Measurements from ENCODE around the gene TAF7. TPM values are rescaled to one million over a fixed set of nuclear protein-coding genes. Genes with fewer than 3 reads are reported as not detected.

TAF7 gene
- total and polyA plus RNA-seq, 9 of the 15 experiments (the other 6 are each of a cell fraction or from before 2014, with no cell fraction given) = 51.6 to 116 (median 73.3) TPM

DNA sequence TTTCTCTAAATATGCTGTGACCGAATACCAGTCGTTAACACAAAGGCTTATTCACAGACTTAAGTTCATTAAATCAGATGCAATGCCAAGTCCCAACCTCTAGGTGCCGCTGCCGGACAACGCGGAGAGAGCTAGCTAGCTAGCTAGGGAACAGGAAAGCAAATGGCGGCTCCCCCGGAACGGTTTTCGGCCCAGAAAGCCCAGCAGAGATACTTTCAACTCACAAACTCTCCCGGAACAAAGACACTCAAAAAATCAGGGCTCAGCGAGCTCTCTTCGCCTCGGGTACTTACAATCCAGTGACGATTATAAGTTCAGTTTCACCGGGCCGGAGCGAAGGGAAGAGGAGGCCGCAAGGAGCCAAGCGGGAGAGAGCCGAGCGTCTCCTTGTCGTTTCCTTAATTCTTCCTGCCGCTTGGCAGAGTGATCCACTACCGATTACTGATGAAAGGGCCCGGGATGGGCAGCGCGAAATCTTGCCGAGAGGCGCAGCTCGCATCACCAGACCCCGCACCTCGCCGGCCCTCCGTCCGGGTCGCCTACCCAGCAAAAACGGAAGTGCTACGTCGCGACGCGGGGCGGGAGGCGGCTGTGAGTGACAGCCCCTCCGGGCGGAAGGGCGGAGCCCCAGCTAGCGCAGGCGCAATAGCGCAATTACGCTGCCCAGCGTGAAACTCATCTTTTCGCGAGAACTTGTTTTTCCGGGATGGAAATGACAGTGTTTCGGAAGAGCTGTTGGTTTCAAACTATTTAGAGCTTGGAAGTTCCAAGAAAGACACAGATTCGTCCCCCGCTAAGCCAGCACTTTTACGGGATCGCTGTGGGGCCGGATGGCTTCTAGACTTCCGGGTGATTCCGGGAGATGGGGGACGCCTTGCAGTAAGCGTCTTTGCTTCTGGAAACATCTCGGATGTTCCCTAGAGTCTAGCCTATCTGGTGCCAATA lies at the start of gene TAF7 (continued):
- TF ChIP-seq ZNF398 (CRISPR knock-in tag; IDR thresholded peaks at IDR 0.05) = no peak
- peak; percentile 33; the same call in 1 of the 2 replicates for TF ChIP-seq LEF1 (IDR thresholded peaks at IDR 0.05)
- 0 out of 2 replicates have a peak, but pooled peaks have one; percentile 36 for TF ChIP-seq ZNF24 (IDR thresholded peaks at IDR 0.05)
- peak; percentile 89 for TF ChIP-seq ETV5 (CRISPR knock-in tag; IDR thresholded peaks at IDR 0.05; ENCODE audit: low read depth)
- TF ChIP-seq GTF2A2 (tag; IDR thresholded peaks at IDR 0.05) = 0 out of 2 replicates have a peak, but pooled peaks have one; percentile 39
- TF ChIP-seq, protein P1, sequence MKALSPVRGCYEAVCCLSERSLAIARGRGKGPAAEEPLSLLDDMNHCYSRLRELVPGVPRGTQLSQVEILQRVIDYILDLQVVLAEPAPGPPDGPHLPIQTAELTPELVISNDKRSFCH (CRISPR knock-in tag; IDR thresholded peaks at IDR 0.05) = no peak
- TF ChIP-seq, protein P1 (tag; IDR thresholded peaks at IDR 0.05) = no peak
- peak; percentile 69; the same call in 1 of the 2 replicates for TF ChIP-seq ZNF644 (tag; IDR thresholded peaks at IDR 0.05; ENCODE audit: low read depth)
- TF ChIP-seq TAF7 (tag; IDR thresholded peaks at IDR 0.05) = no peak
- peak; percentile 88; the same call in 1 of the 2 replicates for TF ChIP-seq KAT8 (IDR thresholded peaks at IDR 0.05; ENCODE audit: low read depth)
- no peak for TF ChIP-seq ZSCAN29 (IDR thresholded peaks at IDR 0.05)
- no peak for TF ChIP-seq ZBTB7A (IDR thresholded peaks at IDR 0.05; ENCODE audit: borderline replicate concordance, control insufficient read depth, low read depth, low read length)
- TF ChIP-seq HLTF (IDR thresholded peaks at IDR 0.05) = peak; percentile 67; the same call in 1 of the 2 replicates
- no peak for TF ChIP-seq ZNF3 (CRISPR knock-in tag; IDR thresholded peaks at IDR 0.05)
- TF ChIP-seq, protein P2, sequence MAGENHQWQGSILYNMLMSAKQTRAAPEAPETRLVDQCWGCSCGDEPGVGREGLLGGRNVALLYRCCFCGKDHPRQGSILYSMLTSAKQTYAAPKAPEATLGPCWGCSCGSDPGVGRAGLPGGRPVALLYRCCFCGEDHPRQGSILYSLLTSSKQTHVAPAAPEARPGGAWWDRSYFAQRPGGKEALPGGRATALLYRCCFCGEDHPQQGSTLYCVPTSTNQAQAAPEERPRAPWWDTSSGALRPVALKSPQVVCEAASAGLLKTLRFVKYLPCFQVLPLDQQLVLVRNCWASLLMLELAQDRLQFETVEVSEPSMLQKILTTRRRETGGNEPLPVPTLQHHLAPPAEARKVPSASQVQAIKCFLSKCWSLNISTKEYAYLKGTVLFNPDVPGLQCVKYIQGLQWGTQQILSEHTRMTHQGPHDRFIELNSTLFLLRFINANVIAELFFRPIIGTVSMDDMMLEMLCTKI (IDR thresholded peaks at IDR 0.05; ENCODE audit: partially characterized antibody) = no peak
- TF ChIP-seq BRD4 (IDR thresholded peaks at IDR 0.05) = peak; percentile 95
- TF ChIP-seq HMGN3 (IDR thresholded peaks at IDR 0.05; ENCODE audit: borderline replicate concordance, extremely low read depth, insufficient read length, low read depth, low read length) = peak; percentile 69
- TF ChIP-seq POLR2H (tag; IDR thresholded peaks at IDR 0.05; ENCODE audit: low read depth) = peak; percentile 95
- no peak for TF ChIP-seq NR1H2 (CRISPR knock-in tag; IDR thresholded peaks at IDR 0.05)
- no peak for TF ChIP-seq MXI1 (IDR thresholded peaks at IDR 0.05; ENCODE audit: low read depth, low read length)
- TF ChIP-seq RFX1 (IDR thresholded peaks at IDR 0.05) = no peak
- no peak for TF ChIP-seq EZH2 (IDR thresholded peaks at IDR 0.05; ENCODE audit: borderline replicate concordance, low read depth, low read length)
- peak; percentile 92 for TF ChIP-seq SMARCE1 (IDR thresholded peaks at IDR 0.05)
- TF ChIP-seq DMBX1 (CRISPR knock-in tag; IDR thresholded peaks at IDR 0.05; ENCODE audit: borderline replicate concordance) = no peak
- TF ChIP-seq TOE1 (IDR thresholded peaks at IDR 0.05; ENCODE audit: borderline replicate concordance) = peak; percentile 65
- TF ChIP-seq TOE1 (CRISPR knock-in tag; IDR thresholded peaks at IDR 0.05; ENCODE audit: borderline replicate concordance, low read depth) = no peak
